Progenitor cell of endocrine pancreas (in vitro differentiated cells): ENCODE results near the gene EVPL. TPM values are rescaled to one million over a fixed set of nuclear protein-coding genes. Genes with fewer than 3 reads are reported as not detected.

Experiments used
- DNase-seq: peaks from one replicate; pipeline ENCODE4 v3.0.0; 2021; ENCODE audit warnings: low spot score; ENCODE audit not compliant: unreplicated experiment
- H3K27ac Mint-ChIP-seq: 2 replicates; pipeline ENCODE4 v1.8.0; 2021; ENCODE audit warnings: mild to moderate bottlenecking, moderate library complexity, mixed read lengths
- H3K27me3 Mint-ChIP-seq: 2 replicates; pipeline ENCODE4 v1.8.0; 2021; ENCODE audit warnings: mixed read lengths
- H3K36me3 Mint-ChIP-seq: 2 replicates; pipeline ENCODE4 v1.8.0; 2022; ENCODE audit warnings: mixed read lengths; ENCODE audit not compliant: insufficient read depth
- H3K4me1 Mint-ChIP-seq: 2 replicates; pipeline ENCODE4 v1.8.0; 2021; ENCODE audit warnings: low read depth, mixed read lengths
- H3K4me3 Mint-ChIP-seq: 2 replicates; pipeline ENCODE4 v1.8.0; 2021; ENCODE audit warnings: low read depth, mild to moderate bottlenecking, moderate library complexity, mixed read lengths
- H3K9me3 Mint-ChIP-seq: 2 replicates; pipeline ENCODE4 v1.8.0; 2021; ENCODE audit warnings: low read depth, mixed read lengths
- CTCF ChIP-seq: fragments of 200-600 bp; sonication (generic); IDR thresholded peaks from one replicate; pipeline ENCODE4 v1.5.0; 2021; ENCODE audit warnings: antibody characterized with exemption, mild to moderate bottlenecking; ENCODE audit not compliant: unreplicated experiment
- long read RNA-seq: library from polyadenylated mRNA; unstranded; transcript quantifications from one replicate; pipeline ENCODE4 v2.0.0, GENCODE V29; 2020
- total RNA-seq: library from RNA; stranded (reverse); gene quantifications from 2 replicates; pipeline ENCODE4 v1.2.1, GENCODE V29; 2021

EVPL gene
- 0.05 TPM in 1 of 2 replicates, not detected in the other for total RNA-seq
- long read RNA-seq, partial matches to known transcripts: 0 of 1 reads
- long read RNA-seq, other reads (novel, unspliced or antisense): 1 of 1 reads

- DNase-seq: no peak
- H3K4me3 Mint-ChIP-seq: no peak within 1 kb of the TSS
- H3K9me3 Mint-ChIP-seq: no peaks in the 10 kb centered on the region
Observed at GRCh38 chr17:76027159-76027839, at the start of gene EVPL. Gene EVPL (minus strand): TSS chr17:76027306. CDS start chr17:76027198, 108 bp downstream.

GRCh38 chr17:76076146-76076764 lies 49.1 kb upstream of the EVPL start:
- Mint-ChIP-seq H3K27me3 (peaks cover 56% of the 10 kb centered on the region), H3K27ac (no peak overlapping the region), H3K36me3 (no peaks in the 10 kb centered on the region), H3K4me1 (peaks cover 33% of the 10 kb centered on the region), H3K9me3 (no peaks in the 10 kb centered on the region), H3K4me3 (no peak overlapping the region)
- no peak for DNase-seq
- TF ChIP-seq CTCF: no peak

More at GRCh38 chr17:76027159-76027839, at the start of gene EVPL:
- H3K27me3 Mint-ChIP-seq: peaks cover 6% of the 10 kb centered on the region
- no peak within 1 kb of the TSS for H3K27ac Mint-ChIP-seq
- no peaks in the 10 kb centered on the region for H3K36me3 Mint-ChIP-seq
- peaks cover 10% of the 10 kb centered on the region for H3K4me1 Mint-ChIP-seq
- TF ChIP-seq CTCF: no peak

GRCh38 chr17:76075364-76076145 lies 48.4 kb upstream of the EVPL start:
- Mint-ChIP-seq H3K4me3 (peak overlapping the region; percentile 53), H3K36me3 (no peaks in the 10 kb centered on the region), H3K9me3 (no peaks in the 10 kb centered on the region), H3K27ac (peak overlapping the region; percentile 70), H3K4me1 (peaks cover 29% of the 10 kb centered on the region), H3K27me3 (peaks cover 56% of the 10 kb centered on the region)
- peak; percentile 41 for TF ChIP-seq CTCF
- no peak for DNase-seq

- H3K27me3 Mint-ChIP-seq: peaks cover 56% of the 10 kb centered on the region
- H3K36me3 Mint-ChIP-seq: no peaks in the 10 kb centered on the region
- H3K4me3 Mint-ChIP-seq: peak within 1 kb of the TSS; percentile 53
Observed at GRCh38 chr17:76074390-76075363, 47.6 kb upstream of the EVPL start, which contains the start of gene GALR2. Gene GALR2 (plus strand): TSS chr17:76074781. CDS start chr17:76074884, 103 bp downstream.

More at GRCh38 chr17:76074390-76075363, 47.6 kb upstream of the EVPL start, which contains the start of gene GALR2:
- Mint-ChIP-seq H3K9me3 (no peaks in the 10 kb centered on the region), H3K27ac (peak within 1 kb of the TSS; percentile 70), H3K4me1 (peaks cover 23% of the 10 kb centered on the region)
- TF ChIP-seq CTCF: no peak
- DNase-seq: no peak
